ENCODE results near the gene IQSEC3.
"Not testable (repeated sequence)": the region's sequence is repeated elsewhere in the genome, so short reads cannot be mapped to it uniquely, and the experiment has no call there.

IQSEC3 gene

GRCh38 chr12:214003-214741 is 147.6 kb downstream of the IQSEC3 start, which contains the start of gene SLC6A12:
SLC6A12 (minus strand) TSS chr12:214157; CDS start chr12:209986, 4,171 bp downstream.
- DNase-seq (ENCODE audit: low read depth): no peak

- DNase-seq (ENCODE audit: low read depth): no peak
Measured at GRCh38 chr12:215116-215515, 148.5 kb downstream of the IQSEC3 start.

- DNase-seq (ENCODE audit: low read depth): not testable (repeated sequence)
Measured at GRCh38 chr12:217029-217428, 150.5 kb downstream of the IQSEC3 start.

GRCh38 chr12:218221-218620 is 151.7 kb downstream of the IQSEC3 start:
- DNase-seq (ENCODE audit: low read depth): no peak

GRCh38 chr12:218728-219590 is 152.4 kb downstream of the IQSEC3 start:
- DNase-seq (ENCODE audit: low read depth): no peak

- no peak for DNase-seq (ENCODE audit: low read depth)
Measured at GRCh38 chr12:219891-220352, 153.4 kb downstream of the IQSEC3 start.

- DNase-seq (ENCODE audit: low read depth): no peak
Measured at GRCh38 chr12:220491-220890, 153.9 kb downstream of the IQSEC3 start.

- no peak for DNase-seq (ENCODE audit: low read depth)
Measured at GRCh38 chr12:220946-221550, 154.5 kb downstream of the IQSEC3 start.

- no peak for DNase-seq (ENCODE audit: low read depth)
Measured at GRCh38 chr12:221736-222135, 155.2 kb downstream of the IQSEC3 start.

- DNase-seq (ENCODE audit: low read depth): no peak
Measured at GRCh38 chr12:223841-224240, 157.3 kb downstream of the IQSEC3 start.

GRCh38 chr12:224330-224729 is 157.8 kb downstream of the IQSEC3 start:
- no peak for DNase-seq (ENCODE audit: low read depth)

GRCh38 chr12:225012-225411 is 158.4 kb downstream of the IQSEC3 start:
- no peak for DNase-seq (ENCODE audit: low read depth)

- DNase-seq (ENCODE audit: low read depth): no peak
Measured at GRCh38 chr12:226401-226800, 159.8 kb downstream of the IQSEC3 start.

GRCh38 chr12:227286-227915 is 160.8 kb downstream of the IQSEC3 start:
- no peak for DNase-seq (ENCODE audit: low read depth)
